ENCODE measurements around the gene ADGRD2.

Gene ADGRD2

DNA sequence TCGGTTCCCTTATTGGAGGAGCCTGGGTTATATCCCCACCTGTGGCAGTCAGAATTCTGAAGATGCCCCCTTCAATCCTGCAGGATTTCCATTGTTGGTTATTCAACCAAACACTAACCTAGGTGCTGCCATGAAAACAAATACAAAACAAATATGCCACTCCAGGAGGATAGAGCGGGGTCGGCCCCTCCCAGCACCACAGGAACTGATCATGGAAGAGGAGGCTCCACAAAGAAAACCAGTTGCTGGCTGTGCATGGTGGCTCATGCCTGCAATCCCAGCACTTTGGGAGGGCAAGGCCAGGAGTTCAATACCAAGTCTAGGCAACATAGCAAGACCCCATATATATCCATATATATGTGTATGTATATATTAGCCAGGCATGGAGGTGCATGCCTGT is 13.2 kb upstream of the ADGRD2 start:
- DNase-seq, result no peak

DNA sequence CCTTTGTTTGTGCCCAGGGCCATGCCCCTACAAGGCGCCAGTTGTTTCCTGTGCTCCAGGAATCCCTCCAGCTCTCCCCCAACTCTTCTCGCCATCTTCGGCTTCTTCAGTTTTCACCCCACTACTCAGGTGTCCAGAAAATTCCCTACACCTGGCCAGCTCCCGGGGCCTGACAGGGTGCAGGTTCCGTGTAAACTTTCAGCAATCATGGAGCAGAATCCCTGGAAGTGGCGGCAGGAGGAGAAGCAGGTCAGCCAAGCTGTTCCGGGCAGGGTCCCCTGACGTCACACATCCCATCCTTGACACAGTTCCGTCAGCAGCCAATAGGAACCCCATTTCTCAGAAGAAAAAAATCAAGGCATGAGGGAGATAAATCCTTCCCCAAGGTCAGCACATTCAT is 12.2 kb upstream of the ADGRD2 start:
- no peak for DNase-seq

DNA sequence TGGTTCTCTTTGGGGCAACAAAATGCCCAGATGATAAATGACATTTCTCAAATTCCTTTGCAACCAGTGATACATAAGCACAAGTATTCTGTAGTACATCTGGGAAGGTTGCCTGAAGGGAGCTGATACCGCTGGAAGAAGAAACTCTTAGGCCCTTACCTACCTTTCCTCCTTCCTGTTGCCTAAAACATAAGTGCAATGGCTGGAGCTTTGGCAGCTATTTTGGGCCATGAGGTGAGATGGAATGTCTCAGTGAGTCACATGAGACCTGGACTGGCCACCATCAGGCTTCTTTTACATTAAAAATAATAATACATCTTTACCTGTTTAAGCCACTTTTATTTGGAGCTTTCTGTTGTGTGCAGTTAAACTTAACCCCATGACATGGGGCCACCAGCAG is 11.2 kb upstream of the ADGRD2 start:
- no peak for DNase-seq

DNA sequence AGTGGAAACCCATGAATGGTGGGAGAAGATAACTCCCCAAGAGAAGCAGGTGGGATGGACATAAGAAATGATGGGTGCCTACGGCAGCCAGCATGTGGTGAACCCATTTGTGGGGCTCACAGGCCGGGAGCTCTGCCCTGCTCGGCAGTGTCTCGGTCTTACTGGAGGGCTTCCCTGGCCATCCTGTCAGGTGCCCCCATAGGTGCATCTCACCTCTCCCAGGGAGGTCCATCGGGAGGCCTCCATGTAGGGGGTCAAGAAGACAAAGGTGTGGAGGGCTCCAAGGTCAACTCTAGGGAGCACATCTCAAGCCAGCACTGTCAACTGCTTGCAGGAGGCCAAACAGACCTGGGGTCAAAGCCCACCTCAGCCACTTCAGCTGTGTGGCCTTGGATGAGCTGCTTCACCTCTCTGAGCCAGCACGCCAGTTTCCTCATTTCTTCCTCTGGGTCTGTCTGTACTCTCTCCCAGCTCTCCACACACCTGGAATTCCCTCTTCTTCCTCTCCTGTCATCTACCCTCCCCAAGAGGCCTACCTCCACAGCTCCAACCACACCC is 10.5 kb upstream of the ADGRD2 start:
- no peak for DNase-seq

DNA sequence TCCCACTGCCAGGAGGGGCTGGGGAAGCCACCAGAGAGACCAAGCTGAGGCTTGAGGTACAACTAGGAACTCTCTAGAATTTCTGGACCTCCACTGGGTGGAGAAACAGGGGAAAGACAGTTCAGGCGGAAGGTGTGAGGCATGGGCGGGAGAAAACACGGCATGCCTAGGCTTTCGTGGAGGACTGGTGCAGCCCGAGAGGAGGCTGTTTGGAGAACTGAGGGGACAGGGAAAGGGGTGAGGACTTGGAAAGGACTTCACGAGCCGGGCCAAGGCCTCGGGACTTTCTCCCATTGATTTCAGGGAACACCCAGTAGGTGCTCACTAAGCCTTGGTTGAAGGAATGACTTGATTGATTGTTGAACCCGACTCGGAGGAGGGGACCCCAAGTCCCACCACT is 9.5 kb upstream of the ADGRD2 start:
- DNase-seq, result no peak

DNA sequence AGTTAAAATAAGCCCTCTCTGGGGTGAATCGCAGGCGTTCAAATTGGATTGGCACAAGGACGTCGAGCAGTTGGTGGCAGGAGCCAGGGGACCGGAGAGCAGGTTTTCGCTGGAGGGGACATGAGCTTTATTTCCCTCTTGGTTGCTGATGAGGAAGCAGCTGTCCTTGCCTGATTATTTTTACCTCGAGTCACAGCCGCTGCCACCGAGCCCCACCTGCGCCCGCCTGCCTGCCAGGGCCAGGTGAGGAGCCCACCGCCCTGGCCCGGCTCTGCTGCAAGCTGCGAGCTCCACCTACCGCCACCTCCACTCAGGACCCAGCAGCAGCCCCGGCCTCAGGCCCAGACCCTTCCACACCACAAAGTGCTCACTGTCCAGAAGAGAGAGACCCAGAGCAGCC is 9.0 kb upstream of the ADGRD2 start:
- DNase-seq, result no peak

DNA sequence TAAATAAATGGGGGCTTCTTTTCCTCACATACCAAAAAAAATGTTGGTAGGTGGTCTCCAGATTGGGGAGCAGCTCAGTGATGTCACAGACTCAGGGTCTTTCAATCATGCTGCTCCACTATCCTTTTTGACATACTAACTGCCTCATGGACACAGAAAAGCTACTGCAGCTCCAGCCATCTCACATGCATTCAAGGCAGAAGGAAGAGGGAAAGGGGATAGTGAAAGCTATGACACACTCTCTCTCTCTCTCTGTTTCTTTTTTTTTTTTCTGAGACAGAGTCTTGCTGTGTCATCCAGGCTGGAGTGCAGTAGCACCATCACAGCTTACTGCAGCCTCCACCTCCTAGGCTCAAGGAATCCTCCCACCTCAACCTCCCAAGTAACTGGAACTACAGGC is 7.9 kb upstream of the ADGRD2 start:
- no peak for DNase-seq

DNA sequence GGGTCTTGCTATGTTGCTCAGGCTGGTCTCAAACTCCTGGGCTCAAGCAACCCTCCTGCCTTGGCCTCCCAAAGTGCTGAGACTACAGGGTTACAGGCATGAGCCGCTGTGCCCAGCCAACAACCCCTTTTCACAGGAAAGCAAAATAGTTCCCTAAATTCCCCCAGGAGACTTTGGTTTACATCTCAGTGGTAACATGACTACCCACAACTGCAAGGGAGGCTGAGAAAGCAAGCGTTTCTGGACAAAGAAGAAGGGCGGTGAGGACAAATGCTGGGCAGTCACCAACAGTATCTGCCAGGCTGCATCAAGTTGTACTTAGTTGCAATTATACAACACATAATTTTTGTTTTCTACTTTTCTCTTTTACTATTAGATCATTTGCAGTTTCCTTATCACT is 7.4 kb upstream of the ADGRD2 start:
- DNase-seq, result no peak

DNA sequence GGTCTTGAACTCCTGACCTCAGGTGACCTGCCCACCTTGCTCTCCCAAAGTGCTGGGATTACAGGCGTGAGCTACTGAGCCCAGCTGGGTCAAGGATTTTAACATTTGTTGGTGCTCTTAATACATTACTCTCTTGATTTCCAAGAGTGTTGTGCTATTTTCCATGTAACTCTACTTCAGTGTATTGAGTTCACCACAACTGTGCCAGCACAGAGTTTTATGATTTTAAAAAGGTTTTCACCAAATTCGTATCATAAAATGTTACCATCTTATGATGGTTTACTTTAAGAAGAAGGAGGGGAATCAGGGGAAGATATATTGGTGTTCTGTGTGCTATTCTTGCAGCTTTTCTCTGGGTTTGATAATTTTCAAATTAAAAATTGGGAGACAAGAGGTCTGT is 6.6 kb upstream of the ADGRD2 start:
- no peak for DNase-seq

DNA sequence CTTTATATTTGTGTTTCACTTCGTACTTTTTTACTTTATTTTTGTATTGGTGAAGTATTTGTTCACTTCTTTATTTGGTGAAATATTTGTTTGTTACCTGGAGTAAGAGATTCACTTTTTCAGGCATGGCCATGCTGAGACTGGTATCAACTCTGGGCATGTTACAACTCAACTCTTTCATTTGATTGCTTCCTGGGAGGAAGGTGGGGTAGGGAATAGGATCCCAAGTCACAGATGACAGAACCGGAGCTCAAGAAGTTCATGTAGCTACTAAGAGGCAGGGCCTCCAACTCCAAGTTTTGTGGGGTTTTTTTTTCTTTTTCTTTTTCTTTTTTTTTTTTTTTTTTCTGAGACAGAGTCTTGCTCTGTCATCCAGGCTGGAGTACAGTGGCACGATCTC is 6.1 kb upstream of the ADGRD2 start:
- DNase-seq, result no peak

DNA sequence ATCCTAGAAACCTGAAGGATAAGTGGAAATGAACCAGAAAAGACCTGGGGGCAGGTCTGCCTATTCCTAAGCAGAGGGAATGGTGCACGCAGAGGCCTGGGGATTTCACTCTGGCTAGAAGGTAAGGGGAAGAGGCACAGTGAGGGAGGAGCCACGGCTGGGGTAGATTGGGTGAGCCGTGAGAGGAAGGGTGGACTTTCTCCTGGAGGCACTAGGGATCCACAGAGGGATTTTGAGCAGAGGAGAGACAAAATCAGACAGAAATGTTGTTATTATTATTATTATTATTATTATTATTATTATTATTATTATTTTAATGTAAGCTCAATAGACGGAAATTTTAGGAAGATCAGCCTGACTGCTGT is 3.0 kb upstream of the ADGRD2 start:
- no peak for DNase-seq

DNA sequence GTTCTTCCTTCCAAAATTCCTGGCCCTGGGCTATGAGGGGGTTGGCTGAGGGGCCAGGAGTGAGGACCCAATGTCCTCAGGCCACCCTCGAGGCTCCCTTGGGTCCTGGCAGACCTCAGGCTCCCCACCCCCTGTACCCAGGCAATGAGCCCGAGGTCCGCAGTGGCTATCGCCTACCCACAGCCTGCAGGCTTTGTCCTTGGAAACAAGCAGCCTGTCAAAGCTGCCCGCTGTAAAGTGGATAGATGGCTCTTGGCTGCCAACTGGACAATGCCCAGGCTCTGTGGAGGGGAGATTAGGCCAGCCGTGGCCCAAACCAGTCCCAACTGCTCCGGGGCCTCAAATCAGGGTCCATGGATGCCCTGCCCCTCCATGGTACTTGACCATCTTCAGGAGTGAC is 2.2 kb upstream of the ADGRD2 start:
- no peak for DNase-seq

DNA sequence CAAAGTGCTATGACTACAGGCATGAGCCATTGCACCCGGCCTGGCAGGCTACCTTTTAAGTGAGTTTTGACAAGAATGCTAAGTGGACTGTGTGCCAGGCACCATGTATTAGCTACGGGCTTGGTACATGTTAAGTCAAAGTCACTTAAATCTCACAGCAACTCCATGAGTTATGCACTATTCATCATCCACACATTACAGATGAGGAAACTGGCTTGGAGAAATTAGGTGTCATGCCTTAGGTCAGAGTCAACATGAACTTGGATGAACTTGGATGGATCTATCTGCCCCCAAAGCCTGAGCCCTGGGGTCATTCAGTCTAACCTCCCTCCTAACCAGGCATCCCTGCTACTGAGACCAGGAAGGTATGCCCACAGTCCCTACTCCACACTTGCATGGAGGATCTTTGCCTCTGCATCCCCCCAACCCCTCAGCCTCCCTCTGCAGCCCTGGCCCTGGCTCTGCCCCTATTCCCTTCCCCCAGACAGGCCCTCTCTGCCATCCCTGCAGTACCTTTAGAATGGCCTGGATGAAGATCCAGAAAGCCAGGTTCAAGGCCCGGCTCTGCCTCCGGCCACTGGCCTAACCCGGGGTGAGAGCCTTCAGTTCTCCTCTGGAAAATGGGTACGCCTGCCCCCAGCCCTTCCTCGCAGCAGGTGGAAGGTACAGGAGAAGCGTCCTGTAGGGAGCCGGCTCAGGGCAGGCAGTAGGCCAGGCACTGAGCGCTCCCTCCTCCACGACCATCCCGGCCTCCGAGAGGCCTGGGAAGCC is 685 bp upstream of the ADGRD2 start:
- no peak for DNase-seq

DNA sequence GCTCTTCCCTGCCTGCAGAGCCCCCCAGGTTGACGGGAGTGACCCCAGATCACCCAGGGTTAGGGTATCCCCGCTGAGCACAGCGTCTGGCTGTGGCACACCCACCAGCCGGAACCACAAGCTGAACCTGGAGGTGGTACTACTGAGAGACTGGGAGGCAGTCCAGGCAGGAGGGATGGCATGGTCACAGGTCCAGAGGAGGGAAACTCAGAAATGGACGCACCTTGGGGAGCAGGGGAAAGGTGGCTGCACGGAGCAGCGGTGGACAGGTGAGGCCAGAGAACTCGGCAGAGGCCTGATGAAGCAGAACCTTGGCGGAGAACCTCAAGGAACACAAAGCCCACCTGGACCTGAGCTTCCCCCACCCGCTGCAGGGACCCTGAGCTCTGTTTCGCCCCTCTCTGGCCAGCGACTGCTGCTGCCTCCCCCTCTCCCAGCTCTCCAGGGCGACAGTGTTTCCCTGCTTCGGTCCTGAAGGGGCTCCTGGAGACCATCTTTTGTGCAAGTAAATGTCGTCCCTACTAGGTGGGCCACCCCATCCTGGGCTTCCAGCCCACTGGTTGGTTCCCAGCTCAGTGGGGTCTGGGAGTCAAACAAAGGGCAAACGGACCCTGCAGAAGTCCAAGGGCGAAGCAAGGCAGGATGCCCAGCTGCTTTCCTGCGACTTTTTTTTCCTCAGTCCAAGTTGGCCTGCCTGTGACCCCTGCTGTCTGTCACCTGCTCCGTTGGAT is 845 bp downstream of the ADGRD2 start:
- DNase-seq, result no peak

DNA sequence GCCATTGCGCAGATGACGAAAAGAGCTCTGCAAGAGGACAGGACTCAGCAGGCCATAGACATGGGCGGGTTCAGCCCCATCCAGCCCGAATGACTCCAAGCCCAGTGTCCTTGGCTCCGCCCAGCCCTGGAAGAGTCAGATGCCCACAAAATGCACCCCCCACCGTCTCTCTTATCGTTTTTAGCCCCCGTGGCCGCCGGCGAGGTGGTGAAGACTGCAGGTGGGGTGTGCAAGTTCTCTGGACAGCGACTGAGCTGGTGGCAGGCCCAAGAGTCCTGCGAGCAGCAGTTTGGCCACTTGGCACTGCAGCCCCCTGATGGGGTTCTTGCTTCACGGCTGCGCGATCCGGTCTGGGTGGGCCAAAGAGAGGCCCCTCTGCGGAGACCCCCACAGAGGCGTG is 2.1 kb downstream of the ADGRD2 start:
- DNase-seq, result no peak

DNA sequence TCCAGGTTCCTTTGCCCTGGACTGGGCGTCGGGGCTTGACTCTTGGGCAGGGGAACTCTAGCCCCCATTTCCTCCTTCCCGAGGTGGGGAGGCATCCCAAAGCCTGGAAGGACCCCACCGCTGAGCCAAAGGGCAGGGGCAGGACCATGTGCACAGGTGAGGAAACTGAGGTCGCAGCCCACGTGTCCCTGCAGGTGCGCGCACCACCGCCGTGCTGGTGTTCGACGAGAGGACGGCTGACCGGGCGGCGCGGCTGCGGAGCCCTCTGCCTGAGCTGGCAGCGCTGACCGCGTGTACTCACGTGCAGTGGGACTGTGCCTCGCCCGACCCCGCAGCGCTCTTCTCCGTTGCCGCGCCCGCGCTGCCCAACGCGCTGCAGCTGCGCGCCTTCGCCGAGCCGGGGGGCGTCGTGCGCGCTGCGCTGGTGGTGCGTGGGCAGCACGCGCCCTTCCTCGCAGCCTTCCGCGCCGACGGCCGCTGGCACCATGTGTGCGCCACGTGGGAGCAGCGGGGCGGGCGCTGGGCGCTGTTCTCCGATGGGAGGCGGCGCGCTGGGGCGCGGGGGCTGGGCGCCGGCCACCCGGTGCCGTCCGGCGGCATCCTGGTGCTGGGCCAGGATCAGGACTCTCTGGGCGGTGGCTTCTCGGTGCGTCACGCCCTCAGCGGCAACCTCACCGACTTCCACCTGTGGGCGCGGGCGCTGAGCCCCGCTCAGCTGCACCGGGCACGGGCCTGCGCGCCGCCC is 2.8 kb downstream of the ADGRD2 start:
- no peak for DNase-seq

DNA sequence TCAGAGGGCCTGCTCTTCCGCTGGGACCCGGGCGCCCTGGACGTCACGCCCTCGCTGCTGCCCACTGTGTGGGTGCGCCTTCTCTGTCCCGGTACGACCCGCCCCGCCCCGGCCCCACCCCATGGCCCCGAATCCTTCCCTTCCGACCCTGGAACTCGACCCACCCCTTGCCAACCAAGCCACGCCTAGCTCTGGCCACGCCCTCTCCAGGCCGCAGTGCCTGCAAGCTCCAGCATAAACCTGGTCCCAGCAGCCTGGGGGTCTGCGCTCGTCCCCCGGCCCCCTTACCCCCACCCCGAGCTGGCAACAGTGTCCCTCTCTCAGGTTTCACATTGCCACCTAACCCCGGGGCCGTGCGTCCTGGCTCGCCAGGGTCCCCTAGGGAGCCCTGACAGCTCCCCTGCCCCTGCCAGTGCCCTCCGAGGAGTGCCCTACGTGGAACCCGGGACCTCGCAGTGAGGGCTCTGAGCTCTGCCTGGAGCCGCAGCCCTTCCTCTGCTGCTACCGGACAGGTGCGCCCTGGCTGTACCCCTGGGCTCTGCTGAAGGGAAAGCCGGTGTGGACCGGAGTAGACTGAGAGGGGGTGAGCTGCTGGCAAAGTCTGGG is 3.4 kb downstream of the ADGRD2 start:
- DNase-seq, result no peak

DNA sequence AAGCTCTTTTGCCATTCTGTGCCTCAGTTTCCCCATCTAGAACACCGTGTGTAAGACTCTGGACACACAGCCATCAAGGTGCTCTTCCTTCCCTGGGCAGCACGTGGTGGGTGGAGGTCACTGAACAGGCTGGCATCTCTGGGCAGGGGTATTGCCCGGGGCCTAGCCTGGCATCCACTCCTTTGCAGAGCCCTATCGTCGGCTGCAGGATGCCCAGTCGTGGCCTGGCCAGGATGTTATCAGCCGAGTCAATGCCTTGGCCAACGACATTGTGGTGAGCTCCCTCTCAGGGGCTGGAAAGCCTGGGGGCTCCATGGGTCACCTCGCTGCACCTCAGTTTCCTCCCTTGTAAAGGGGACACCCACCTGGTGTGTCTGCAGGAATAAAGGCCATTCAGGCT is 4.0 kb downstream of the ADGRD2 start:
- DNase-seq, result no peak

DNA sequence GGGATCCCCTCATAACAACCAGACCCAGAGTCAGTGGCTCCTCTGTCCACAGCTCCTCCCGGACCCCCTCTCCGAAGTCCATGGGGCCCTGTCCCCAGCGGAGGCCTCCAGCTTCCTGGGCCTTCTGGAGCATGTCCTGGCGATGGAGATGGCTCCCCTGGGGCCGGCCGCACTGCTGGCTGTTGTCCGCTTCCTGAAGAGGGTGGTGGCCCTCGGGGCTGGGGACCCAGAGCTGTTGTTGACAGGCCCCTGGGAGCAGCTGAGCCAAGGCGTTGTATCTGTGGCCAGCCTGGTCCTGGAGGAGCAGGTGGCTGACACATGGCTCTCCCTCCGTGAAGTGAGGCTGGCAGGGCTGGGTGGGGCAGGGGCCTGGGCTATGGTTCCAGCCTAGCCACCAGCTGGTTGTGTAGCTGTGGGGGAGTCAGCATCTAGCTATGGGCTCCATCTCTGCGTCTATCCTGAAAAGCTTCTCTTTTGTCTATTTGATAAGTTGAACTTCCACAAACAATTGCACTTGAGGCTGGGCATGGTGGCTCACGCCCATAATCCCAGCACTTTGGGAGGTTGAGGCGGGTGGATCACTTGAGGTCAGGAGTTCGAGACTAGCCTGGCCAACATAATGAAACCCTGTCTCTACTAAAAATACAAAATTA is 4.7 kb downstream of the ADGRD2 start:
- DNase-seq, result no peak

DNA sequence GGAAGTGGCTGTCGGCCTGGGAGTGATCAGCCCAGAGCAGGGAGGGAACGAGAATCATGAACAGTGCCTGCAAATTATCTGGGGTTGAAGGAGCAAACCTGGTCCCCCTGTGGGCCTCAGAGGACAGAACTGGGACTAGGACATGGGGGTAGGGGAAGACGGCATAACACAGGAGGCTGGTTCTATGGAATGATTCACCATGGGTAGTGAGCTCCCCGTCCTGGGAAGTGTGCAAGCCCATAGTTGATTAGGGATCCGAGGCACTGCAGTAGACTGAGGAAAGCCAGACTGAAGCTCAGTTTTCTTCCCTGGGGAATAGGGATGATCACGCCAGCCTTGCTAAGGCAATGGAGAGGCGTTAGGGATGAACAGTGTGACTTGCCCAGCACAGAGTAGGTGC is 5.6 kb downstream of the ADGRD2 start:
- DNase-seq, result no peak

DNA sequence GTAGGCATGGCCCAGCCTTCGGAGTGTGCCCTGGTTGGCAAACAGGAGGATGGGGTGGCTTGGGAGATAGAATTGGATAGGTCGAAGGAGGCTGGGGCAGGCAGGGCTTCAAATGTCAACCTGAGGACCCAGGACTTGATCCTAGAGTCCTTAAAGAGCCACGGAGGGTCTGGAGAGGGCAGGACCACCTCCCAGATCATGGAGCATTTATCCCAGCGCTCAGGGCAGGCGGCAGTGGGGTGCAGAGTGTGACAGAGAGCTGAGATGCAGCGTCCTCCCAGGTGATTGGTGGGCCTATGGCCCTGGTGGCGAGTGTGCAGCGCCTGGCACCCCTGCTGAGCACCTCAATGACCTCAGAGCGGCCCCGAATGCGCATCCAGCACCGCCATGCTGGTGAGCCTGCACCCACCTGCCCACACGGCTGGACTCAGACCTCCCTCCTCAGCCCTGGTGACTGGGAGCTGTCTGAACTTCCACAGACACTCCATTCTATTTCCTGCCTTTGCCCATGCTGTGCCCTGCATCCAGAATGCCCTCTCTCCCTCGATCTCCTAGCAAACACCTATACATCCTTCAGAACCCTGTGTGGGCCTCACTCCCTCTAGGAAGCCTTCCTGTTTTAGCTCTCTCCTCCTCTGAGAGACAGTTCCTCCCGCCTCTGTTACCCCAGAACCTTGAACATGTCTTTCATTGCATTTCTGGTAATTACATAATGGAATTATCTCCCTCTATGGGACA is 6.3 kb downstream of the ADGRD2 start:
- no peak for DNase-seq

All from SIG-M5 (cell line).